SK-N-SH (cell line): ENCODE measurements around the gene PLCH1.

ENCODE experiments used
- EP300 ChIP-seq, 2 experiments: IDR thresholded peaks; 2 replicates each; pipeline versions ENCODE4 v1.4.0 to v1.6.1; 2012; ENCODE audit warnings: borderline replicate concordance in 1 of 2, low read depth in 1 of 2, low read length in 1 of 2
- FOXJ3 ChIP-seq: sonication (generic); formaldehyde crosslinking; IDR thresholded peaks from 2 replicates; pipeline ENCODE4 v1.5.1; 2020; ENCODE audit warnings: mild to moderate bottlenecking, missing genetic modification reagents
- NFIC ChIP-seq: IDR thresholded peaks from 2 replicates; pipeline ENCODE4 v1.4.0; 2012; ENCODE audit warnings: borderline replicate concordance
- SIN3A ChIP-seq: IDR thresholded peaks from 2 replicates; pipeline ENCODE4 v1.6.1; 2012; ENCODE audit warnings: low read depth, mild to moderate bottlenecking, low read length, moderate library complexity, borderline replicate concordance
- SMC3 ChIP-seq: IDR thresholded peaks from 2 replicates; pipeline ENCODE4 v1.6.1; 2012; ENCODE audit warnings: low read depth, low read length, improper control_type of control experiment
- TF ChIP-seq, protein P1 (sequence below): fragments of 200-600 bp; sonication (generic); IDR thresholded peaks from 2 replicates; pipeline ENCODE4 v1.6.1; 2017; ENCODE audit warnings: antibody characterized with exemption, mild to moderate bottlenecking, moderate library complexity
- TF ChIP-seq, protein P2 (sequence below): IDR thresholded peaks from 2 replicates; pipeline ENCODE4 v1.4.0; 2012; ENCODE audit warnings: low read depth, borderline replicate concordance
- TF ChIP-seq, protein P3 (sequence below): fragments of 150-350 bp; IDR thresholded peaks from 2 replicates; pipeline ENCODE4 v1.6.1; 2017; ENCODE audit warnings: antibody characterized with exemption, low read length, low read depth, borderline replicate concordance

DNA sequence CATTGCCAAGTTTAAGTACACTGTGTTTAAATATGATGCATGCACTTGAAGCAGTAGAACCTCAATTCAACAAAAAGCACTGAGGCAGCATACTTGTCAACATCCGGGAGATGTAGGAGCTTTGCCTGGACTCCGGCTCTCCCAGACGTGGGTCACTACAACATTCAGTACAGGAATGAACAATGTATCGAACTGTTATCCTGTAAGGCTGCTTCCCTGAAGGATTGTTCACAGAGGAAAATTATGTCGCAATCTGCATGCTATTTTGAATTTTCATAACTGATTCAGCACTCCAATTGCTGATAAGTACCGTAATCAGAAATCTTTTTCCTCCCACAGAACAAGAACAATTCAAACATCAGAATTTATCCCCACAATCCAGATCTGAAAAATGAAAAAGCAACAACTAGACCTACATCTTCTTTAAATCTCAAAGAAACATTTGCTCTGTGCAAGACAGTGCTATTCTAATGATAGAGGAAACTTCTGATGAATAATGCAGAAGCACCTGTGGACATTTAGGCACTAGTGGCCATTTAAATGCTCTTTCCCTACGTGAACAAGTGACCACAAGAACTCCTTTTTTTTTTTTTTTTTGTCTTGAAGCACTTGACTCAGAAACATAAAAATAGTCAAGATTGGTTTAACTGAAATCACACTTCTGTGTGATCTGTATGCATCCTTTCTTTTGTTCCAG is 113.4 kb downstream of the PLCH1 start:
- TF ChIP-seq, protein P1, sequence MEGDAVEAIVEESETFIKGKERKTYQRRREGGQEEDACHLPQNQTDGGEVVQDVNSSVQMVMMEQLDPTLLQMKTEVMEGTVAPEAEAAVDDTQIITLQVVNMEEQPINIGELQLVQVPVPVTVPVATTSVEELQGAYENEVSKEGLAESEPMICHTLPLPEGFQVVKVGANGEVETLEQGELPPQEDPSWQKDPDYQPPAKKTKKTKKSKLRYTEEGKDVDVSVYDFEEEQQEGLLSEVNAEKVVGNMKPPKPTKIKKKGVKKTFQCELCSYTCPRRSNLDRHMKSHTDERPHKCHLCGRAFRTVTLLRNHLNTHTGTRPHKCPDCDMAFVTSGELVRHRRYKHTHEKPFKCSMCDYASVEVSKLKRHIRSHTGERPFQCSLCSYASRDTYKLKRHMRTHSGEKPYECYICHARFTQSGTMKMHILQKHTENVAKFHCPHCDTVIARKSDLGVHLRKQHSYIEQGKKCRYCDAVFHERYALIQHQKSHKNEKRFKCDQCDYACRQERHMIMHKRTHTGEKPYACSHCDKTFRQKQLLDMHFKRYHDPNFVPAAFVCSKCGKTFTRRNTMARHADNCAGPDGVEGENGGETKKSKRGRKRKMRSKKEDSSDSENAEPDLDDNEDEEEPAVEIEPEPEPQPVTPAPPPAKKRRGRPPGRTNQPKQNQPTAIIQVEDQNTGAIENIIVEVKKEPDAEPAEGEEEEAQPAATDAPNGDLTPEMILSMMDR: no peak
- no peak for TF ChIP-seq FOXJ3 (CRISPR knock-in tag)
- no peak for TF ChIP-seq SMC3
- TF ChIP-seq, protein P2, sequence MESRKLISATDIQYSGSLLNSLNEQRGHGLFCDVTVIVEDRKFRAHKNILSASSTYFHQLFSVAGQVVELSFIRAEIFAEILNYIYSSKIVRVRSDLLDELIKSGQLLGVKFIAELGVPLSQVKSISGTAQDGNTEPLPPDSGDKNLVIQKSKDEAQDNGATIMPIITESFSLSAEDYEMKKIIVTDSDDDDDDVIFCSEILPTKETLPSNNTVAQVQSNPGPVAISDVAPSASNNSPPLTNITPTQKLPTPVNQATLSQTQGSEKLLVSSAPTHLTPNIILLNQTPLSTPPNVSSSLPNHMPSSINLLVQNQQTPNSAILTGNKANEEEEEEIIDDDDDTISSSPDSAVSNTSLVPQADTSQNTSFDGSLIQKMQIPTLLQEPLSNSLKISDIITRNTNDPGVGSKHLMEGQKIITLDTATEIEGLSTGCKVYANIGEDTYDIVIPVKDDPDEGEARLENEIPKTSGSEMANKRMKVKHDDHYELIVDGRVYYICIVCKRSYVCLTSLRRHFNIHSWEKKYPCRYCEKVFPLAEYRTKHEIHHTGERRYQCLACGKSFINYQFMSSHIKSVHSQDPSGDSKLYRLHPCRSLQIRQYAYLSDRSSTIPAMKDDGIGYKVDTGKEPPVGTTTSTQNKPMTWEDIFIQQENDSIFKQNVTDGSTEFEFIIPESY: no peak
- TF ChIP-seq SIN3A: no peak
- TF ChIP-seq NFIC: no peak
- no peak for TF ChIP-seq EP300 (IDR thresholded peaks at IDR 0.05; ENCODE audit: borderline replicate concordance in 1 of 2, low read depth in 1 of 2, low read length in 1 of 2)
- TF ChIP-seq, protein P3, sequence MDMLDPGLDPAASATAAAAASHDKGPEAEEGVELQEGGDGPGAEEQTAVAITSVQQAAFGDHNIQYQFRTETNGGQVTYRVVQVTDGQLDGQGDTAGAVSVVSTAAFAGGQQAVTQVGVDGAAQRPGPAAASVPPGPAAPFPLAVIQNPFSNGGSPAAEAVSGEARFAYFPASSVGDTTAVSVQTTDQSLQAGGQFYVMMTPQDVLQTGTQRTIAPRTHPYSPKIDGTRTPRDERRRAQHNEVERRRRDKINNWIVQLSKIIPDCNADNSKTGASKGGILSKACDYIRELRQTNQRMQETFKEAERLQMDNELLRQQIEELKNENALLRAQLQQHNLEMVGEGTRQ: no peak
